ENCODE results near the gene NFKB2. TPM values are rescaled to one million over a fixed set of nuclear protein-coding genes. Genes with fewer than 3 reads are reported as not detected.

The NFKB2 gene
- total and polyA plus RNA-seq, 2 of the 4 experiments (the other 2 are of a cell fraction): 16.1 to 32.3 TPM

DNA sequence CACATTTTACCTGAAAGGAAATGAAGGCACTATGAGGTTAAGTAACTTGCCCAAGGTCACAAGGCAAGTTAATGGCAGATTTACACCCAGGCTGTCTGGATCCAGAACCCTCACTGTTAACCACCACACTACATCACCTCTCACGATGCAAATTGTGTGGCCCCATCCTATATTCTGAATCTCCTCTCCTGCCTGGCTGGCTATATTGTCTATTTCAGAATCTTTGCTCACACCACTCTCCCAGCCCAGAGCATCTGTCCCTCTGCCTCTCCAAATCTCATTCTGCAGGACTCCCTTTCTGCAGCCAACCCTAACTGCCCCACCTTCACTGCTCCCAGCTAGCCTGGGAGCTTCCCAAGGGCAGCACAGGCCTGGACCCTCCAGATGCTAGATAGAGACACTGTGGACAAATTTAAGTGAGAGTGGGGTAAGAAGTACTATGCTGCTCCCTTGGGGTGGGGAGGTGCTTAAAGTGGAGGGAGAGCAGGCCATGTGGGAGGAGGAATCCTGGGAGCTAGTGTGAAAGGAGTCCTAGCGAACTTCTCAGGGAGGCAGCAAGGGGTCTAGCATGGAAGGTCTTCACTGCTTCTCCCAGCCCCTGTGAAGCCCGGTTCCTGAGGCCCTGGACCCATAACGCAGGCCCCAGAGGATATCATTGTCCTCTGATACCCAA, 36.1 kb downstream of the NFKB2 start:
- in situ Hi-C loops (cut with MboI; ENCODE audit: low sequenced_read_pairs) (no loop called here), dilution Hi-C loops (cut with HindIII; ENCODE audit: low sequenced_read_pairs, unreplicated experiment) (no loop called here), intact Hi-C loops (cut with micrococcal nuclease) (loop anchor here (1.0 kb wide), 1 partner anchor 149 kb away; no protein-coding TSS in a partner anchor)
- 50% methylated on average over 2 of the region's 4 CpGs; no CpG with 5 or more reads in 1 of the 2 experiments for WGBS, 2 experiments (ENCODE audit: extremely low coverage in 2 of 2, insufficient read length in 1 of 2)
- Histone ChIP-seq H2AK5ac (ENCODE audit: low read depth, low read length) (peak overlapping the region; percentile 45), H3K4me3 (ENCODE audit: insufficient read depth, low read depth, low read length) (peak overlapping the region; percentile 70), H2BK120ac (ENCODE audit: low read depth, low read length) (peak overlapping the region; percentile 57; the same call in 1 of the 2 replicates), H4K5ac (ENCODE audit: low read depth, low read length) (peak overlapping the region; percentile 89), H3K4me1 (ENCODE audit: control insufficient read depth, insufficient read depth, low read length) (peaks cover 15% of the 10 kb centered on the region), H2AK9ac (replicated peaks; ENCODE audit: low read depth, low read length, poor library complexity) (peak overlapping the region; percentile 72), H3K9ac (ENCODE audit: low read depth, low read length) (peak overlapping the region; percentile 89), H2BK15ac (ENCODE audit: low read depth, low read length) (peak overlapping the region; percentile 30; the same call in 1 of the 3 replicates), H3K79me1 (ENCODE audit: low read depth in 1 of 2, low read length in 2 of 2) (peaks cover 9 to 26% of the 10 kb centered on the region in 2 experiments), H2AFZ (replicated peaks; ENCODE audit: low read length, poor library complexity) (peak overlapping the region; percentile 96), H3K27ac (ENCODE audit: insufficient read depth, low read length) (peak overlapping the region; percentile 85), H4K91ac (ENCODE audit: insufficient read depth, low read depth, low read length) (peak overlapping the region; percentile 85), H3K18ac (ENCODE audit: low read depth, low read length) (peak overlapping the region; percentile 35), H3K14ac (replicated peaks; ENCODE audit: low read depth, low read length) (peak overlapping the region; percentile 95), H2BK5ac (ENCODE audit: low read depth, low read length, poor library complexity, severe bottlenecking) (peak overlapping the region; percentile 72), H3K4ac (ENCODE audit: low read depth, low read length) (peak overlapping the region; percentile 81), H3K9me3 (ENCODE audit: control insufficient read depth, insufficient read depth, low read length) (no peaks in the 10 kb centered on the region), H3K9me1 (ENCODE audit: insufficient read depth, low read length) (peaks cover 7% of the 10 kb centered on the region; the same call in 1 of the 2 replicates), H3K27me3 (ENCODE audit: control insufficient read depth, insufficient read depth, low read length) (no peaks in the 10 kb centered on the region), H3K23ac (ENCODE audit: low read depth, low read length) (peak overlapping the region; percentile 91), H2BK20ac (ENCODE audit: low read depth, low read length) (no peak overlapping the region), H4K8ac (ENCODE audit: low read depth in 2 of 2, low read length in 2 of 2) (peak overlapping the region; percentile 85 to 99), H3K56ac (ENCODE audit: extremely low read depth, insufficient read depth, low read length) (peak overlapping the region; percentile 75), H4K20me1 (ENCODE audit: insufficient read depth, low read length) (no peaks in the 10 kb centered on the region), H3K4me2 (ENCODE audit: low read depth, low read length) (peak overlapping the region; percentile 94), H3K36me3 (ENCODE audit: control insufficient read depth, insufficient read depth, low read length) (no peaks in the 10 kb centered on the region)
- DNase-seq (no peak), ATAC-seq (ENCODE audit: low read depth) (peak; percentile 22)
- TF ChIP-seq MAFK (IDR thresholded peaks at IDR 0.05; ENCODE audit: low read depth, low read length) (no peak), CTCF (conservative IDR thresholded peaks at IDR 0.05; ENCODE audit: low read depth, low read length) (no peak), CHD1 (IDR thresholded peaks at IDR 0.05; ENCODE audit: low read depth, low read length) (no peak)
- ChIA-PET CTCF (interaction anchor here (0.9 kb wide), 1 partner anchor 79 kb away, joined by 3 read pairs; no protein-coding TSS in a partner anchor), POLR2A (ENCODE audit: unreplicated experiment) (no interaction called here)
- no TSS peak for BruUV-seq (replicated peaks)

All from IMR-90 (cell line).